Measurements from ENCODE around the gene RASD2.
A peak's percentile ranks its signal among the peaks of the same experiment; 100 is the strongest.

Gene RASD2

DNA sequence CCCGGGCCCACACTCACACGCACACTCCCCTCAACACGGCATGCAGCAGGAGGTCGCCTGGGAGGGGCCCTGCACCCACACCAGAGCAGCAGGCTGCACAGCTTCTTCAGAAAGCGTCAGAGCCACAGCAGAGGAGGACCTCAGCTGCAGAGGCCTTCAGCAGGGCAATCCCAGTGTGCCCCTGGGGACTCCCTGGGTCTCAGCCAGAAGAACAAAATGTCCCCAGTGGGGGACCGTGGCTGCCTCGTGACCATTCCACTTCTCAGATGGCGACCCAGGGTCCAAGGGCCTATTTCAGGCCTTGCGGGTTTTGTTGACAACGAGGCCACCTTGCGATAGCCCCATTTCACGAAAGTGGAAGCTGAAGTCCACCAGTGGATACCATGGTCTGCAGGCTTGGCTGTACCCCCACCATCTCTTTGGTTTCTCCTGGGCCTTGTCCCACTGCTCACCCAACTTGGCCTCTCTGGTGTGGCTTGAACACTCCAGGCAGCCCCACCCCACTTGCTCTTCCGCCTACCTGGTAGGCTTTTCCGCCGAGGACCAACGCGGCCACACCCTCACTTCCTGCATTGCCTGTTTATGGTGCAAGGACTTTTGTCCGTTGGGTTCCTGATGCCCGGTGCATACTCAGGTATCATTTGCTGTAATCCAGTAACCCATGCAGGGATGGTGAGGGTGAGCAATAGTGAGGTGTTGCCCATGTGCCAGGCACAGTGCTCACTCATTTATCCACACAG is 38.4 kb downstream of the RASD2 start:
- FAIRE-seq: no peak

GRCh38 chr22:35580351-35581022 is 39.9 kb downstream of the RASD2 start:
- DNase-seq (ENCODE audit: extremely low spot score, insufficient read length, low read depth) (no peak), FAIRE-seq (no peak)

More for the DNA sequence above, 38.4 kb downstream of the RASD2 start:
- DNase-seq (ENCODE audit: extremely low spot score, insufficient read length, low read depth): no peak

DNA sequence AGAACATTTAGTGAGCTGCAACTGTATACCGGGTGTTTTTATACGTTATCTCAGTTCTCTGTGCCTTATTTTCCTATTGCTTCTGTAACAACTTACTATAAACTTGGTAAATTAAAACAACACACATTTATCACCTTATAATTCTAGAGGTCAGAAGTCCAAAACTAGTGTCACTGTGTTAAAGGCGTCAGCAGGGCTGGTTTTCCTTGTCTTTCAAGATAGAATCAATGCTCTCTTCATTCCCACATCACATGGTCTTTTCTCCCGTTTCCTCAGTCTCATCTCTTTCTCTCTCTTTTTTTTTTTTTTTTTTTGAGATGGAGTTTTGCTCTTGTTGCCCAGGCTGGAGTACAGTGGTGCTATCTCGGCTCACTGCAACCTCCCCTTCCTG is 40.4 kb downstream of the RASD2 start:
- DNase-seq (ENCODE audit: extremely low spot score, insufficient read length, low read depth) (no peak), FAIRE-seq (no peak)

DNA sequence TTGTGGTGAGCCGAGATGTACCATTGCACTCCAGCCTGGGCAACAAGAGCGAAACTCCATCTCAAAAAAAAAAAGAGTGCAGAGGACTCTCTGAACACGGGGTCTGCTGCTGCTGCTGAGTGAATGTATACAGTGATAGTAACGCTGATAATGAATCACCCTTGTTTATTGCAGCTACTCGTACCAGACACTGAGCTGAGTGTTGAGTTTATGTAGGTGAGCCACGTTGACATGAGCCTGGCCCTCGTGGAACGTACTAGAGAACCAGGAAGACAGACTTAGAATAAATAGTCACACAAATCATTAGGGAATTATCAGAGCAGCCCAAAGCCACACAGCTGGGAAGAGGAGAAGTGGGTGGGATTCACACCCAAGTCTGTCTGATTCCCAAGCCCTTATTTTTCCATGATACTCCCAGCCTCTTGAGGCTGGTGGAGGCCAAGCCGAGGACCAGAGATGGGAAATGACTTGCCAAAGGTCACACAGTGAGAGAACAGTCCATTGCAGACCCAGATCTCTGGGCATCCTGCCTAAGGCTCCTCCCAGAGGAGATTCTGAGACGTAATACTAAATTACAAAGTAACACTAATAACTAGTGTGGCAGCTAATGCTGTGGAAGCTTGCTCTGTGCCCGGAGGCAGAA is 41.7 kb downstream of the RASD2 start:
- DNase-seq (ENCODE audit: extremely low spot score, insufficient read length, low read depth) (no peak), FAIRE-seq (no peak)

DNA sequence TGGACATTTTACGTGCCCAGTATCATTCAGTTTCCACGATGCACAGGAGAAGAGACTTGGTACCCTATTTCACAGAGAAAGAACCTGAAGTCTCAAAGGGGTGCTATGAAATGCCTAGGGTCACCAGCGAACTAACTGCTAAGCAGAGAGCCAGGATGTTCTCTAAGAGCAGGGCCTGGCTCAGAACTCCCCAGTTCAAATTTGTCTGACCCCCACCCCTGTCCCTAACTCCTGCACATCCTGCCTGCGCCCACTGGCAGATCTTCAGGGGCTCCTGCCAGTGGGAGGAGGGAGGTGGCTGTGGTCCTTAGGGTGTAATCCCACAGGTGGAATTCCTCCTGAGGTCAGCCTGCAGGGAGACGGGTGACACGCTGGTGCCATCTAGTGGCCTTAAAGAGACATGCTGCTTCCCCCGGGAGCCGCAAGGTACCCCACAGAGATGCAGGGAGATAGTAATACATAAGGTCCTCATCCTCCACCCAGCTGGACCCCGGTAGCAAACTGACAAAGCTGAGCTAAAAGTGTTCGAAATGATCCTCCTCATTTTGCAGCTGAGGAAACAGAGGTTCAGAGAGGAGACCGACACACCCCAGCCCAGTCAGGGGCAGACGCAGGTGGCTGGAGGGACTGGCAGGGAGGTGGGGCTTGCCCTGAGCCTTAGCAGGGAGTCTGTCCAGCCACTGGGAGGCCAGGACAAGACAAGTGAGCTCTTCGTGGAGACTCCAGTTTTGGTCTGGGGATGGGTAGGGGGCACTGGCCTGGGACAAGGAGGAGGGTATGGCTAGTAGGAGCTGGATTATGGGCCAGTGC is 42.4 kb downstream of the RASD2 start:
- peak; percentile 65 for FAIRE-seq

DNA sequence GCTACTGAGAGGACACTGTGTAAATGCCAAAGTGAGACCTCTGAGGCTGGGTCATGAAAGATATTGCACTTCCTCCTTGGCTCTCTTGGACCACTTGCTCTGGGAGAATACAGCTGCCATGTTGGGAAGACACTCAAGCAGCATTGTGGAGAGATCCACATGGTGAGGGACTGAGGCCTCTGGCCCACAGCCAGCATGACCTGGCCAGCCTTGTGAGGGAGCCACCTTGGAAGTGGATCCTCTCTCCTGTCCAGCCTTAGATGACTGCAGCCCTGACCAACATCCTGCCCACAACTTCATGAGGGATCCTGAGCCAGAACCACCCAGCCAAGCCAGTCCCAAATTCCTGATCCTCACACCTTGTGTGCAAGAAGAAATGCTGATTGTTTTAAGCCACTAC is 46.1 kb downstream of the RASD2 start:
- FAIRE-seq (no peak), DNase-seq (ENCODE audit: extremely low spot score, insufficient read length, low read depth) (no peak)

More for the DNA sequence above, 42.4 kb downstream of the RASD2 start:
- DNase-seq (ENCODE audit: extremely low spot score, insufficient read length, low read depth): peak; percentile 72

- FAIRE-seq: no peak
These were observed 46.8 kb downstream of the RASD2 start for GRCh38 chr22:35587447-35587870.

GRCh38 chr22:35587896-35588295 is 47.3 kb downstream of the RASD2 start:
- FAIRE-seq (no peak), DNase-seq (ENCODE audit: extremely low spot score, insufficient read length, low read depth) (no peak)

More at GRCh38 chr22:35587447-35587870, 46.8 kb downstream of the RASD2 start:
- DNase-seq (ENCODE audit: extremely low spot score, insufficient read length, low read depth): no peak

- DNase-seq (ENCODE audit: extremely low spot score, insufficient read length, low read depth): no peak
- FAIRE-seq: no peak
These were observed 48.6 kb downstream of the RASD2 start for GRCh38 chr22:35589071-35589755.

GRCh38 chr22:35589756-35590093 is 49.1 kb downstream of the RASD2 start:
- FAIRE-seq: no peak

DNA sequence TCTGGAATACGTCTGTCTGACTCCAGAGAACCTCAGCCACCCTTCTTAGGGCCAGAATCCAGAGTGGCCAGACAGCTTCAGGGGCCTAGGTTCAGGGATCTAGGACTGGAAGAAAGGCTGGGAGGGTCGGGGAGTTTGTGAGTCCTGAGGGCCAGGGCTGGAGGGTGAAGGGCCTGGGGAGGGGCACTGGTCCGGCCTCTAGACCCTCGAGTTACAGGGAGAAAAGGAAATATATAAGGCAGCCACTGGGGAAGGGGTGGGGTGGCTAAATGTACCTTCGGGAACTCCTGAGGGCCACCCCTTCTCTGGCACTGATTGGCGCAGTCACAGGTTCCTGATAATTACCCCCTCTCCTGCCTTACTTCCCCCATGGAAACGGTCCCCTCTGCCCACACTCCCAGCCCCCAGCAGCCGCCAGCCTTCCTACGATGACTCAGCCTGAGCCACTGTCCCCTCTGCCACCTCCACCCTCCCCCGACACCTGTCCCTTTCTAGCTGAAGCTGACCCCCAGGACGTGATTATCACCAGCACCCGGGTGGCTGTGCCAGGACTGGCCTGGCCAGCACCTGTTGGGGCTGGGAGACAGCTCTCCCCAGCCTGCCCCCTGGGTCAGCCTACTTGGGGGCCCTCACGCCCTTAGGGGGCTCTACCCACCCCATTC is 50.1 kb downstream of the RASD2 start:
- no peak for DNase-seq (ENCODE audit: extremely low spot score, insufficient read length, low read depth)
- no peak for FAIRE-seq

More at GRCh38 chr22:35589756-35590093, 49.1 kb downstream of the RASD2 start:
- no peak for DNase-seq (ENCODE audit: extremely low spot score, insufficient read length, low read depth)

GRCh38 chr22:35591714-35592417 is 51.2 kb downstream of the RASD2 start:
- DNase-seq (ENCODE audit: extremely low spot score, insufficient read length, low read depth) (no peak), FAIRE-seq (no peak)

GRCh38 chr22:35592418-35592967 is 51.9 kb downstream of the RASD2 start:
- DNase-seq (ENCODE audit: extremely low spot score, insufficient read length, low read depth) (no peak), FAIRE-seq (no peak)

- no peak for DNase-seq (ENCODE audit: extremely low spot score, insufficient read length, low read depth)
- FAIRE-seq: no peak
These were observed 52.6 kb downstream of the RASD2 start for GRCh38 chr22:35593071-35593890.

- no peak for FAIRE-seq
- no peak for DNase-seq (ENCODE audit: extremely low spot score, insufficient read length, low read depth)
These were observed 53.4 kb downstream of the RASD2 start for GRCh38 chr22:35593891-35594470.

DNA sequence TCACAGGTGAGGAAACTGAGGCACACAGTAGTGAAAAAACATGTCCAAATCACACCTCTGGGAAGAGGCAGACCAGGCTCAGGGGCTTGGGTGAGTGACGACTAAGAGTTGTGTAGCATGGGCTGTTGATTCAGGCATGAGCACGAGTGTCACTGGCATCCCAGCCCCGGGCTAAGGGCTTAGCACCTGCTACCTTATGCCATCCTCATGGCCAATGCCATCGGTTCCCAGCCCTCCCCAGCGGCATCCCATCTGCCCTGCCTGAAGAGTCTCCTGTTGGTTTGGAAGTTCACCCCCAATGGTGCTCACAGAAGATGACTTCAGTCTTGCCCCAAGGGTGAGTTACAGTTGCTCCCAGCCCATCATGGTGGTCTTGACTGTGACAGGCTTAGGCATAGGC is 54.1 kb downstream of the RASD2 start:
- no peak for FAIRE-seq

GRCh38 chr22:35596821-35597220 is 56.2 kb downstream of the RASD2 start:
- FAIRE-seq (no peak), DNase-seq (ENCODE audit: extremely low spot score, insufficient read length, low read depth) (no peak)

More for the DNA sequence above, 54.1 kb downstream of the RASD2 start:
- no peak for DNase-seq (ENCODE audit: extremely low spot score, insufficient read length, low read depth)
